ENCODE results near the gene CUX1.
A peak's percentile ranks its signal among the peaks of the same experiment; 100 is the strongest.

The CUX1 gene

DNA sequence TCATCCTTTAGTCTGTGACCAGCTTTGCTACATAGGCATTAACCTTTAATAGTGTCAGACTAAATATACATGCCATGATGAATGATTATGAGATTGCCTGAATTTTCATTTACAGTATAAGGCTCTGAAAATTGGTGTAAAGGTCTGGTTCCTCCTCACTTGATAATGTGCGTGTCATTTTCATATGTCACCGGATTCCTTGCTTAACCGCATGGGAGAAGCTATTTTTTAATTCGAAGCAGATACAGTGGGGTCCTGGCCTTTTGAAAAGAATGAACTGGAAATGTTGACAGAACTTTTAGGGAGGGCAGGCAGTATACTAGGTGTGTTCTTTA lies 276.9 kb downstream of the CUX1 start:
- TF ChIP-seq, protein P1, sequence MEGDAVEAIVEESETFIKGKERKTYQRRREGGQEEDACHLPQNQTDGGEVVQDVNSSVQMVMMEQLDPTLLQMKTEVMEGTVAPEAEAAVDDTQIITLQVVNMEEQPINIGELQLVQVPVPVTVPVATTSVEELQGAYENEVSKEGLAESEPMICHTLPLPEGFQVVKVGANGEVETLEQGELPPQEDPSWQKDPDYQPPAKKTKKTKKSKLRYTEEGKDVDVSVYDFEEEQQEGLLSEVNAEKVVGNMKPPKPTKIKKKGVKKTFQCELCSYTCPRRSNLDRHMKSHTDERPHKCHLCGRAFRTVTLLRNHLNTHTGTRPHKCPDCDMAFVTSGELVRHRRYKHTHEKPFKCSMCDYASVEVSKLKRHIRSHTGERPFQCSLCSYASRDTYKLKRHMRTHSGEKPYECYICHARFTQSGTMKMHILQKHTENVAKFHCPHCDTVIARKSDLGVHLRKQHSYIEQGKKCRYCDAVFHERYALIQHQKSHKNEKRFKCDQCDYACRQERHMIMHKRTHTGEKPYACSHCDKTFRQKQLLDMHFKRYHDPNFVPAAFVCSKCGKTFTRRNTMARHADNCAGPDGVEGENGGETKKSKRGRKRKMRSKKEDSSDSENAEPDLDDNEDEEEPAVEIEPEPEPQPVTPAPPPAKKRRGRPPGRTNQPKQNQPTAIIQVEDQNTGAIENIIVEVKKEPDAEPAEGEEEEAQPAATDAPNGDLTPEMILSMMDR (IDR thresholded peaks at IDR 0.05; ENCODE audit: low read depth, low read length) = no peak
- DNase-seq (ENCODE audit: low read depth in 2 of 2) = peak in 1 of 2 donors; percentile 17
- no peak overlapping the region for H3K4me3 ChIP-seq (replicated peaks in 1 of 2; ENCODE audit: low read depth in 2 of 2, low read length in 2 of 2)

DNA sequence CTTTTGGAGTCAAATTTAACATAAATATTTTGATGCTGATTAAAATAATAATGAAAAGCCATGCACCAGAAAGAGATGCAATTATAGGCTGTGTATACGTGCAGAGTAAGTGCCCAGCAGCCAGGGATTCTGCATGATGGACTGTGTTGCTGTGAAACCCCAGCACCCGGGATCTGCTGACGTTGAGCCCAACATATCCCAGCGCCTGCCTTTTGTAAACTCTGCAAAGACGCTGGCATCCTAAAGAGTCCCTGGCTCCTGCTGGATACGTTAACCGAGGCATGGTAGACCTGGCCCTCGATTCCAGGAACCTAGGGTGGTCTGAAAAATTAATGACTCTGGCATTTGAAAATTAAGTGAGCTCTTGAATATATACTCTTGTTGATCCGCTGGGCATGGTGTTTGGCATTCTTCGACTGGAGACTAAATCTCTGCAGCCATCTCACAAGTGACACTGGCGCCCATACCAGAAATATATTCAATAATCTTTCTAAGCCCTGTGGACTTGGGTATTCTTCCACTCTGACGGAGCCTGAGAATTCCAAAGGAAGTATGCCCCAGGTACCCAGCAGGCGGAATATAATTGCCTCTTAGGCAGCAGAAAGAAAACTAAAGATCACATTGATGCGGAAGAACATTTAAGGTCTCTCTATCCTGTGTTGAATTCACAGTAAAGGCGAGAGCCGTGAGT lies 278.0 kb downstream of the CUX1 start:
- no peak overlapping the region for H3K4me3 ChIP-seq (replicated peaks in 1 of 2; ENCODE audit: low read depth in 2 of 2, low read length in 2 of 2)
- TF ChIP-seq, protein P1 (IDR thresholded peaks at IDR 0.05; ENCODE audit: low read depth, low read length) = no peak

DNA sequence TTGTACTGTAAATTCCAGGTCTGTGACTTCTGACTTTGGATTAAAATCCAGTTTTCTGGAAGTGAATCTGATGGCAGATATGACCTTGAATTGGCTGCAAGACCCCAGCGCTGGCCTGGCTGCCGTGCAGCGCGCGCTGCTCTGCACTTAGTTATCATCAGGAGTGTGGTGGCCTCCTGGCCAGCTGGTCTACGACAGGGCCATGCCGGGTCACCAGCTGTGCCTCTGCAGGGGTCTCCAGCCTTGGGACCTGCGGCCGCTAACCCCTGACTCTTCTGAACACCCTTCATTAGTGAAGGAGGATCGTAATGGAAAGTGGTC lies 278.5 kb downstream of the CUX1 start:
- no peak for DNase-seq (ENCODE audit: low read depth in 2 of 2)
- TF ChIP-seq, protein P1 (IDR thresholded peaks at IDR 0.05; ENCODE audit: low read depth, low read length) = no peak
- H3K4me3 ChIP-seq (replicated peaks in 1 of 2; ENCODE audit: low read depth in 2 of 2, low read length in 2 of 2) = no peak overlapping the region

More for the DNA sequence above, 278.0 kb downstream of the CUX1 start:
- no peak for DNase-seq (ENCODE audit: low read depth in 2 of 2)

DNA sequence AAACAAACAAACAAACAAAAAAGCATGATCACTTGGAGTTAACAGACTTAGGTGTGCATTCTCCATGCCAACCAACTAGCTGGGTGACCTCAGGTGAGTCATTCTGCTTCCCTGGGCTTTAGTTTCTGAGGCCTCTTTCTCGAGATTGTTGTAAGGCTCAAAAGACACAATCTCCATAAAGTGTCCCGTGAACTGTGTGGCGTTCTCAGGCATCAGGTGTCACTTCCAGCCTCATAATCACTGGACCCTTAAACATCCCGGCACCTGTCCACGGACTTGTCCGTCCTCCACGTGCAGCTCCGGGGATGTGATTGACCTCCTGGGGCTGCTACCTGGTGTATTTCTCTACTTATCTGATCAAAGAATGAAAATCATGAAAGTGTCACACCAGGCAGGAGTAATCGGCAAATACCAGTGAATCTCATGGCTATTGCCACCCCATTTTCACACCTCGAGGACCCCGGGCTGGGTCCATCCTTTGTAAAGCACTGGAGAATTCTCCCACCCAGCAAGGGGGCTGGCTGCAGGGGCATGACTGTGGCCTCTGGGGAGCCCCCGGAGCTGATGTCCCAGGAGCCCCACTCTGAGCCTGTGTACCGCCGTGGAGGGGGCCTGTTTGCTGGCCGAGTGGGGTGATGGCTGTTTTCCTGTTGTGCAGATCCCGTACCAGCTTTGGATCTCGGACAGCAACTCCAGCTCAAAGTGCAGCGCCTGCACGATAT lies 279.4 kb downstream of the CUX1 start:
- TF ChIP-seq, protein P1 (IDR thresholded peaks at IDR 0.05; ENCODE audit: low read depth, low read length) = no peak
- no peak for DNase-seq (ENCODE audit: low read depth in 2 of 2)

DNA sequence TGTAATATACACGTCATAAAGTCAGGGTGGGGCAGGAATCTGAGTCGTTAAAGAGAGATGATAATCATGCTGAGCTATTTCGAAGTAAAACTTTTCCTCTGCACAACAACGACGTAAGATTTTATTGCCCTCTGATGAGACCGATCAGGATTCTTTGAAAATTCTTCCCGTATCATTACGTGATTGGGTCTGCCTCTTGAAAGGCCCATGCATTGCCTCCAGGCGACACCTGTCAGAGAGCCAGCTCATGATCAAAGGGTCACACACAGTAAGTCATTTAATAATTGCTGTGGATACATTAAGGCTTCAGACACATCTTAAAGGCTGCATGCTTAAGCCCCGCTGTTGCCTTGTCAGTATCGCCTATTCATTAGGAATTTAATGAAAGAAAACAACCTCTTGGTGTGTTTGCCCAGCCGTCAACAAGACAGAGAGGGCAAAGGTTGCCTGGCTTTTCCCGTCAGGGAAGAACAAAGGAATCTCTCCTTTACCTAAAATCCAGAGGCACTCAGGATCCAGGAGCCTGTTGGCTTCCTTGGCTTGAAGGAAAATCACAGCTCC lies 280.3 kb downstream of the CUX1 start:
- TF ChIP-seq, protein P1 (IDR thresholded peaks at IDR 0.05; ENCODE audit: low read depth, low read length) = no peak
- H3K4me3 ChIP-seq (replicated peaks in 1 of 2; ENCODE audit: low read depth in 2 of 2, low read length in 2 of 2) = no peak overlapping the region
- DNase-seq (ENCODE audit: low read depth in 2 of 2) = no peak

More for the DNA sequence above, 279.4 kb downstream of the CUX1 start:
- H3K4me3 ChIP-seq (replicated peaks in 1 of 2; ENCODE audit: low read depth in 2 of 2, low read length in 2 of 2) = no peak overlapping the region

DNA sequence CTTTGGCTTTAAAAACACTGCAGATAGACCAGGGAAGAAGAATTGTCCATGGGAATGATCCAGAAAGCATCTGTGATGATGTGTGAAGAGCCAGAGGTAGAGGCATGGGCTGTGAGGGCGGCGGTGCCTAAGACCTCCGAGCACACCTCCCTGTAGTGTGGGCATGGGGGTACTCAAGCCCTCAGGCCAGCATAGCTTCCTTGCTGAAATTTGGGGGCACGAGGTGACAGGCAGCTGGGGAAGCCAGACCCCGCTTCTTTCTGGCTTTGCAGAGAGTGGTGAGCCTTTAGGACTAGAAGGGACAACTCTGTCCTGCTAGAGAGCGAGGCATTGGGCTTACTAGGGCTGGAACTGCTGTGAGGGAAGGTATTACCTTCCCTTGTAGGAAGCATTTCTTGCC lies 281.6 kb downstream of the CUX1 start:
- no peak overlapping the region for H3K4me3 ChIP-seq (replicated peaks in 1 of 2; ENCODE audit: low read depth in 2 of 2, low read length in 2 of 2)
- TF ChIP-seq, protein P1 (IDR thresholded peaks at IDR 0.05; ENCODE audit: low read depth, low read length) = no peak
- no peak for DNase-seq (ENCODE audit: low read depth in 2 of 2)

Measured in cardiac fibroblast (primary cell).